ENCODE results near the gene RUBCNL.

- TF ChIP-seq CTCF (conservative IDR thresholded peaks at IDR 0.05; ENCODE audit: low read depth, low read length), result no peak
- no peak for TF ChIP-seq EZH2 (IDR thresholded peaks at IDR 0.05; ENCODE audit: low read length, unreplicated experiment)
- TF ChIP-seq EZH2phosphoT487 (IDR thresholded peaks at IDR 0.05; ENCODE audit: borderline replicate concordance, low read length), result no peak
Observed at GRCh38 chr13:46340631-46341111, 46.4 kb downstream of the RUBCNL start.

Measured in PC-3 (cell line).